K562 (cell line): ENCODE data around the gene KIAA0513. TPM values are rescaled to one million over a fixed set of nuclear protein-coding genes. Genes with fewer than 3 reads are reported as not detected.

ENCODE experiments used
- ARID1B ChIP-seq: fragments of 450-650 bp; IDR thresholded peaks from 2 replicates; pipeline ENCODE4 v1.6.1; 2016; ENCODE audit warnings: antibody characterized with exemption, mild to moderate bottlenecking, inconsistent platforms
- CGGBP1 ChIP-seq: fragments of 250-450 bp; sonication (Bioruptor Pico); IDR thresholded peaks from 2 replicates; pipeline ENCODE4 v1.9.0; 2021; ENCODE audit warnings: mild to moderate bottlenecking
- CHD2 ChIP-seq: IDR thresholded peaks from 2 replicates; pipeline ENCODE4 v1.6.1; 2011; ENCODE audit warnings: low read depth, low read length
- DPF2 ChIP-seq: fragments of 450-650 bp; IDR thresholded peaks from 2 replicates; pipeline ENCODE4 v1.6.1; 2016
- ELF2 ChIP-seq: fragments of 250-450 bp; sonication (Bioruptor Pico); IDR thresholded peaks from 2 replicates; pipeline ENCODE4 v1.5.0; 2021; ENCODE audit warnings: mild to moderate bottlenecking
- EP400 ChIP-seq: fragments of 450-650 bp; IDR thresholded peaks from 2 replicates; pipeline ENCODE4 v1.6.1; 2017; ENCODE audit warnings: antibody characterized with exemption, mild to moderate bottlenecking, moderate library complexity
- ESRRA ChIP-seq: fragments of 450-650 bp; IDR thresholded peaks from 2 replicates; pipeline ENCODE4 v1.6.1; 2014; ENCODE audit warnings: low read depth, mild to moderate bottlenecking, moderate library complexity, borderline replicate concordance
- PHF8 ChIP-seq: fragments of 200-600 bp; sonication (generic); IDR thresholded peaks from 2 replicates; pipeline ENCODE4 v1.6.1; 2012; ENCODE audit warnings: mixed run types, mild to moderate bottlenecking, inconsistent platforms, low read length, moderate library complexity, borderline replicate concordance
- POLR3G ChIP-seq: IDR thresholded peaks from 2 replicates; pipeline ENCODE4 v1.6.1; 2011; ENCODE audit not compliant: insufficient read length, insufficient replicate concordance; ENCODE audit errors: extremely low read depth
- RFX5 ChIP-seq: IDR thresholded peaks from 2 replicates; pipeline ENCODE4 v1.6.1; 2011; ENCODE audit warnings: low read depth, mild to moderate bottlenecking, improper control_type of control experiment, low read length
- SETDB1 ChIP-seq: IDR thresholded peaks from one replicate; pipeline ENCODE4 v1.6.1; 2012; ENCODE audit warnings: low read length, control low read depth, inconsistent platforms
- SP2 ChIP-seq: IDR thresholded peaks from 2 replicates; pipeline ENCODE4 v1.6.1; 2011; ENCODE audit warnings: mild to moderate bottlenecking, low read depth, low read length, moderate library complexity; ENCODE audit not compliant: poor library complexity, severe bottlenecking; ENCODE audit errors: extremely low read depth
- TFAP4 ChIP-seq: sonication (generic); formaldehyde crosslinking; IDR thresholded peaks from 2 replicates; pipeline ENCODE4 v1.8.0; 2022; ENCODE audit warnings: missing genetic modification reagents, mild to moderate bottlenecking, moderate library complexity, borderline replicate concordance
- ZEB2 ChIP-seq: fragments of 450-650 bp; IDR thresholded peaks from 2 replicates; pipeline ENCODE4 v1.6.1; 2016
- ZNF121 ChIP-seq: sonication (generic); formaldehyde crosslinking; conservative IDR thresholded peaks from 2 replicates; pipeline ENCODE4 v1.8.0; 2022; ENCODE audit warnings: missing genetic modification reagents
- ZNF134 ChIP-seq: fragments of 250-450 bp; sonication (Bioruptor Pico); conservative IDR thresholded peaks from 2 replicates; pipeline ENCODE4 v1.4.0; 2020
- ZNF3 ChIP-seq: fragments of 250-450 bp; sonication (Bioruptor Pico); IDR thresholded peaks from 2 replicates; pipeline ENCODE4 v1.5.0; 2021; ENCODE audit warnings: mild to moderate bottlenecking, moderate library complexity
- ZNF41 ChIP-seq: fragments of 250-450 bp; sonication (Bioruptor Pico); conservative IDR thresholded peaks from 2 replicates; pipeline ENCODE4 v1.4.0; 2020; ENCODE audit warnings: mild to moderate bottlenecking
- ZNF444 ChIP-seq: fragments of 250-450 bp; sonication (Bioruptor Pico); IDR thresholded peaks from 2 replicates; pipeline ENCODE4 v1.4.0; 2020; ENCODE audit warnings: mild to moderate bottlenecking, moderate library complexity
- ZNF764 ChIP-seq: fragments of 250-450 bp; sonication (Bioruptor Pico); IDR thresholded peaks from 2 replicates; pipeline ENCODE4 v1.4.0; 2020; ENCODE audit warnings: low read depth, mild to moderate bottlenecking, moderate library complexity
- polyA plus RNA-seq, 8 experiments: library from polyadenylated mRNA; depleted of rRNA in 4 of 8; stranded (reverse) in 5 of 8; unstranded in 3 of 8; fragments of >200 nt; fragmentation: Nextera tagmentation in 2 of 8; fragmentation: Illumina TruSeq in 1 of 8; extraction: Ambion mirVana in 2 of 8; extraction: Trizol in 1 of 8; gene quantifications; 2 replicates each; pipeline versions ENCODE4 v1.2.1 to v1.2.3, GENCODE V29; 2011 to 2014; ENCODE audit warnings: inconsistent platforms in 1 of 8, missing spikeins in 1 of 8
- total RNA-seq, 7 experiments: library from RNA; depleted of rRNA in 6 of 7; stranded (reverse); fragments of >200 nt in 6 of 7; fragmentation: Illumina TruSeq in 2 of 7; extraction: Trizol in 2 of 7; gene quantifications; 2 replicates each; pipeline versions ENCODE4 v1.2.1 to v1.2.3, GENCODE V29; 2011 to 2021; ENCODE audit warnings: low replicate concordance in 1 of 7
- TF ChIP-seq, protein P1 (sequence below): fragments of 250-450 bp; sonication (Bioruptor Pico); IDR thresholded peaks from 2 replicates; pipeline ENCODE4 v1.8.0; 2021; ENCODE audit warnings: mild to moderate bottlenecking, moderate library complexity
- TF ChIP-seq, protein P2 (sequence below), 2 experiments: IDR thresholded peaks in 1 of 2; conservative IDR thresholded peaks in 1 of 2; 2 replicates each; pipeline ENCODE4 v1.6.1; 2016; ENCODE audit warnings: low read depth in 2 of 2, mild to moderate bottlenecking in 1 of 2, missing compliant biosample characterization in 1 of 2, missing genetic modification characterization in 1 of 2, moderate library complexity in 1 of 2
- TF ChIP-seq, protein P3 (sequence below): sonication (generic); formaldehyde crosslinking; IDR thresholded peaks from 2 replicates; pipeline ENCODE4 v1.8.0; 2022; ENCODE audit warnings: missing genetic modification reagents, mild to moderate bottlenecking, borderline replicate concordance

Gene KIAA0513
- total and polyA plus RNA-seq, 9 of the 15 experiments (the other 6 are each of a cell fraction or from before 2014, with no cell fraction given): 0.18 to 13.7 (median 10.2) TPM

DNA sequence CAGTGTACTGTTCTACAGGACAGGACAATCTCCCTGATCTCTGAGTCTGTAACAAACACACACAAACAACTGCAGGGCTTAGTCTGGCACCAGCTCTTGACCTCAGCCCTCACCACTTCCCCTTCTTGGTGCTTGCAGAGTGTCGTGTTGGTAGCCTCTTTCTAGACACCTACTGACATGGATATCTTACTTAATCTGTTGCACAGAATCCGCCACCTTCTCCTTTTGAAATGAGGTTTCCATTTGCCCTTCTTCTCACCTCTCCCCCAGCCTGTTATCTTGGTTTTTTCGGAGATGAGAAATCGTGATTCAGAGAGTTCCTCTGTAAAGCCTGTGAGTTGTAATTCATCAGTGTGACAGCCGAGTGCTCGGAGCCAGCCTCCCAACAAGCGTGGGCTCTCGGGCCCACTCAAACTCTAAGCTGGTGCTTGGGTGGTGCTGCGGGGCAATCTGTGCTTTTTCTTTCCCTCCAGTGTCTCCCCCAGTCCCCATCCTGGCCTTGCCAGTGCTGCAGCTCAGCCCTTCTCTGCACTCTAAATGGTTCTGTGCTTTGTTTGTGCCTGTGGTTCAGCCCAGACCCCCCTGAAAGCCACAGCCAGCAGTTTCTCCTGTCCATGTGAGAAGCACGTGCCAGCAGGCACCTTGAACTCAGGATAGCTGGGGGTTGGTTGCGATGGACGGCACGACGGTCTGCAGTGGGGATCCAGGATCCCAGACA is 28.1 kb downstream of the KIAA0513 start (continued):
- peak; percentile 93 for TF ChIP-seq ESRRA
- TF ChIP-seq ELF2 (CRISPR knock-in tag): no peak
- peak; percentile 69 for TF ChIP-seq SETDB1
- TF ChIP-seq ZNF764: no peak
- TF ChIP-seq ZNF41: peak; percentile 39; the same call in 1 of the 2 replicates
- no peak for TF ChIP-seq POLR3G
- TF ChIP-seq ARID1B: peak; percentile 88
- TF ChIP-seq, protein P1, sequence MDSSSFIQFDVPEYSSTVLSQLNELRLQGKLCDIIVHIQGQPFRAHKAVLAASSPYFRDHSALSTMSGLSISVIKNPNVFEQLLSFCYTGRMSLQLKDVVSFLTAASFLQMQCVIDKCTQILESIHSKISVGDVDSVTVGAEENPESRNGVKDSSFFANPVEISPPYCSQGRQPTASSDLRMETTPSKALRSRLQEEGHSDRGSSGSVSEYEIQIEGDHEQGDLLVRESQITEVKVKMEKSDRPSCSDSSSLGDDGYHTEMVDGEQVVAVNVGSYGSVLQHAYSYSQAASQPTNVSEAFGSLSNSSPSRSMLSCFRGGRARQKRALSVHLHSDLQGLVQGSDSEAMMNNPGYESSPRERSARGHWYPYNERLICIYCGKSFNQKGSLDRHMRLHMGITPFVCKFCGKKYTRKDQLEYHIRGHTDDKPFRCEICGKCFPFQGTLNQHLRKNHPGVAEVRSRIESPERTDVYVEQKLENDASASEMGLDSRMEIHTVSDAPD (CRISPR knock-in tag): no peak
- peak; percentile 92 for TF ChIP-seq DPF2
- TF ChIP-seq EP400: no peak
- TF ChIP-seq RFX5: no peak
- no peak for TF ChIP-seq CHD2
- peak; percentile 58; the same call in 1 of the 2 replicates for TF ChIP-seq TFAP4 (CRISPR knock-in tag)
- TF ChIP-seq ZNF121: no peak
- TF ChIP-seq ZNF444 (CRISPR knock-in tag): no peak
- TF ChIP-seq, protein P2, sequence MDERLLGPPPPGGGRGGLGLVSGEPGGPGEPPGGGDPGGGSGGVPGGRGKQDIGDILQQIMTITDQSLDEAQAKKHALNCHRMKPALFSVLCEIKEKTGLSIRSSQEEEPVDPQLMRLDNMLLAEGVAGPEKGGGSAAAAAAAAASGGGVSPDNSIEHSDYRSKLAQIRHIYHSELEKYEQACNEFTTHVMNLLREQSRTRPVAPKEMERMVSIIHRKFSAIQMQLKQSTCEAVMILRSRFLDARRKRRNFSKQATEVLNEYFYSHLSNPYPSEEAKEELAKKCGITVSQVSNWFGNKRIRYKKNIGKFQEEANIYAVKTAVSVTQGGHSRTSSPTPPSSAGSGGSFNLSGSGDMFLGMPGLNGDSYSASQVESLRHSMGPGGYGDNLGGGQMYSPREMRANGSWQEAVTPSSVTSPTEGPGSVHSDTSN (CRISPR knock-in tag; IDR thresholded peaks at IDR 0.05; ENCODE audit: low read depth): no peak; the same call in 1 of the 2 replicates
- TF ChIP-seq, protein P2 (tag; conservative IDR thresholded peaks at IDR 0.05; ENCODE audit: low read depth): peak; percentile 95
- TF ChIP-seq ZEB2: peak; percentile 91
- no peak for TF ChIP-seq ZNF3 (CRISPR knock-in tag)
- no peak for TF ChIP-seq CGGBP1 (CRISPR knock-in tag)
- TF ChIP-seq ZNF134 (CRISPR knock-in tag): 0 out of 2 replicates have a peak, but pooled peaks have one; percentile 47
- TF ChIP-seq PHF8: no peak
- TF ChIP-seq, protein P3, sequence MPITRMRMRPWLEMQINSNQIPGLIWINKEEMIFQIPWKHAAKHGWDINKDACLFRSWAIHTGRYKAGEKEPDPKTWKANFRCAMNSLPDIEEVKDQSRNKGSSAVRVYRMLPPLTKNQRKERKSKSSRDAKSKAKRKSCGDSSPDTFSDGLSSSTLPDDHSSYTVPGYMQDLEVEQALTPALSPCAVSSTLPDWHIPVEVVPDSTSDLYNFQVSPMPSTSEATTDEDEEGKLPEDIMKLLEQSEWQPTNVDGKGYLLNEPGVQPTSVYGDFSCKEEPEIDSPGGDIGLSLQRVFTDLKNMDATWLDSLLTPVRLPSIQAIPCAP (CRISPR knock-in tag): no peak
- TF ChIP-seq SP2: no peak
